ENCODE data around the gene PSTK. TPM values are rescaled to one million over a fixed set of nuclear protein-coding genes. Genes with fewer than 3 reads are reported as not detected.
A peak's percentile ranks its signal among the peaks of the same experiment; 100 is the strongest.

PSTK gene
- total and polyA plus RNA-seq, 2 of the 13 experiments (the other 11 are each of a cell fraction or from before 2014, with no cell fraction given): 8.2 to 9.3 TPM

GRCh38 chr10:123008355-123009104 lies 28.3 kb downstream of the PSTK start, which contains the start of the genes ACADSB and IKZF5:
TSS of gene ACADSB (plus strand) at chr10:123009006. CDS start at chr10:123009030, 24 bp downstream.
TSS of gene IKZF5 (minus strand) at chr10:123008795. CDS start at chr10:122998625, 10,170 bp downstream.
- peak within 1 kb of the TSS; percentile 87 for H3K4me2 ChIP-seq (ENCODE audit: low read depth, low read length)
- peak; percentile 66 for FAIRE-seq
- POLR2A ChIA-PET: interaction anchor here (0.7 to 6.9 kb wide), 11 partner anchors 9 to 145 kb away, joined by 3 to 131 read pairs (median 5); partner anchors contain the start of genes C10orf88 and PSTK
- TF ChIP-seq NFYC (CRISPR knock-in tag; IDR thresholded peaks at IDR 0.05) (0 out of 2 replicates have a peak, but pooled peaks have one; percentile 12), AKNA (CRISPR knock-in tag; IDR thresholded peaks at IDR 0.05; ENCODE audit: borderline replicate concordance) (no peak), BRCA1 (CRISPR knock-in tag; IDR thresholded peaks at IDR 0.05) (peak; percentile 52; the same call in 1 of the 2 replicates), POGK (CRISPR knock-in tag; conservative IDR thresholded peaks at IDR 0.05) (no peak; the same call in 1 of the 2 replicates), MNT (IDR thresholded peaks at IDR 0.05) (no peak), ZNF569 (CRISPR knock-in tag; IDR thresholded peaks at IDR 0.05; ENCODE audit: borderline replicate concordance) (no peak), ZNF550 (CRISPR knock-in tag; IDR thresholded peaks at IDR 0.05; ENCODE audit: borderline replicate concordance) (no peak), ZNF740 (CRISPR knock-in tag; IDR thresholded peaks at IDR 0.05) (peak; percentile 68; the same call in 1 of the 2 replicates), SMARCE1 (IDR thresholded peaks at IDR 0.05; ENCODE audit: borderline replicate concordance) (no peak), NKX3-1 (CRISPR knock-in tag; IDR thresholded peaks at IDR 0.05) (0 out of 2 replicates have a peak, but pooled peaks have one; percentile 76), PITX1 (CRISPR knock-in tag; IDR thresholded peaks at IDR 0.05) (peak; percentile 94), ZBTB1 (CRISPR knock-in tag; IDR thresholded peaks at IDR 0.05; ENCODE audit: borderline replicate concordance) (no peak), ZKSCAN8 (CRISPR knock-in tag; IDR thresholded peaks at IDR 0.05; ENCODE audit: borderline replicate concordance) (no peak)

More at GRCh38 chr10:123008355-123009104, 28.3 kb downstream of the PSTK start, which contains the start of the genes ACADSB and IKZF5:
- Histone ChIP-seq H4K20me1 (ENCODE audit: insufficient read depth, low read length) (peaks cover 20% of the 10 kb centered on the region), H3K4me1 (ENCODE audit: insufficient read depth, low read length) (peaks cover 52% of the 10 kb centered on the region), H3K9ac (ENCODE audit: insufficient read depth, low read depth, low read length) (peak within 1 kb of the TSS; percentile 95), H3K36me3 (replicated peaks in 1 of 2; ENCODE audit: control insufficient read depth in 1 of 2, insufficient read depth in 2 of 2, low read length in 2 of 2) (peaks cover 5% of the 10 kb centered on the region in 2 experiments; a peak in 3 of 5 replicates), H3K4me3 (replicated peaks in 1 of 3; ENCODE audit: insufficient read depth in 1 of 3, low read depth in 2 of 3, low read length in 3 of 3) (peak within 1 kb of the TSS; percentile 96 to 99 (median 99)), H3K9me3 (ENCODE audit: low read length) (no peaks in the 10 kb centered on the region), H3K79me2 (ENCODE audit: insufficient read depth, low read length) (peaks cover 96% of the 10 kb centered on the region), H3K27ac (ENCODE audit: extremely low read length, insufficient read depth, low read length) (peak within 1 kb of the TSS; percentile 80), H3K27me3 (ENCODE audit: control insufficient read depth in 1 of 2, insufficient read depth in 2 of 2, low read length in 2 of 2) (no peaks in the 10 kb centered on the region; a peak in 1 of 5 replicates), H2AFZ (ENCODE audit: low read length) (no peak within 1 kb of the TSS)
- DNase-seq (ENCODE audit: low spot score) (peak; percentile 95), ATAC-seq (peak; percentile 96)
- no TSS peak for BruUV-seq (replicated peaks)
- WGBS (ENCODE audit: low lambda C conversion rate): 0% methylated on average over 17 of the region's 68 CpGs
- CTCF ChIA-PET (ENCODE audit: low intra/inter-chr PET ratio, low total read pairs): no interaction called here
- intact Hi-C loops (cut with micrococcal nuclease; ENCODE audit: unreplicated experiment): loop anchor here (1.0 kb wide), 1 partner anchor 12 kb away; no protein-coding TSS in a partner anchor
- in situ Hi-C loops (cut with HindIII; ENCODE audit: extremely low pct_ligation_motif_present, low pct_unique_long_range_greater_than_20kb): no loop called here
